ENCODE results near the gene CROCC. TPM values are rescaled to one million over a fixed set of nuclear protein-coding genes. Genes with fewer than 3 reads are reported as not detected.
"Not testable (repeated sequence)": the region's sequence is repeated elsewhere in the genome, so short reads cannot be mapped to it uniquely, and the experiment has no call there.

CROCC gene
- total RNA-seq (2014; rRNA removed; shearing (Covaris generic)), result 13.2 and 14.3 TPM in 2 replicates
- polyA plus RNA-seq (2015; cell fraction: cytosol; rRNA removed), result 4.6 and 6.9 TPM in 2 replicates
- 45.3 and 49.2 TPM in 2 replicates for polyA plus RNA-seq (2015; cell fraction: nucleus; rRNA removed)

DNA sequence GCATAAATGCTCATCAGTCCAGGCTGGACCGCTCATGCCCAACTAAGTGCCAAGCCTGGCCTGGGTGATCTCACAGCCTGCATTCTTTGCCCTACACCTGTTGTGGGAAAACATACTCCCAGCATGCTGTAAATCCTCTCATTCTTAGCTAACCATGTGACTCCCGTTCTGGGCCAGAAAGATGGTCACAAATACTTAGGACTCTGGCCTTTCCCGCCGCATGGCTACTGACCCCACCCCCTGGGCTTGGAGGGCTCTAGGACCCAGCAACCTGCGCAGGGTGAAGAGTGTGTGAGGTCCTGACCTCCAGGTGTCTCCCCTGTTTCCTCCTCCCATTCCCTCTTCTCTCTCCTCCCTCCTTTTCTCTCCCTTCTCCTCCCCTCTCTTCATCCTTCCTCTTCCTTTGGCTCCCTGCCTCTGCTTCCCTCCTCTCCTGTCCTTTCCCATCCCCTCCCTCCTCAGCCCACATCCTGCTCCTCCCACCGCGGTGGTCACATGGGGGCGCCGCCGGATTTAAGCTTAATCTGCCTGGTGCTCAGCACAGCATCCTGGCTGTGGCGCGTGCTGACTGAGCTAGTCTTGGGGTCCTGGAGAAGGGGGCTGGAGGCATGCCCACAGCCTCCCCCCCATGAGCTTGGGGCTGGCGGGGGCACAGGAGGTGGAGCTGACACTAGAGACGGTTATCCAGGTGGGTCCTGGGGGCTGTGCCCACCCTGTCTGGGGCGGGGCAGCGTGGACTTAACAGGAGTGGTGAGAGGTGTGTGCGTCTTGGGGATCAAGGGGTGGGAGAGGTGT lies at the start of gene CROCC:
Gene CROCC, plus strand, starts transcription at position 541 of the 795 bp plus-strand sequence. Its CDS starts 88 bp downstream, at position 629.
- peak; percentile 86 for DNase-seq (ENCODE audit: low read depth)

GRCh38 chr1:16872152-16873075 lies 49.3 kb upstream of the CROCC start:
- DNase-seq (ENCODE audit: low read depth), result peak; percentile 99

DNA sequence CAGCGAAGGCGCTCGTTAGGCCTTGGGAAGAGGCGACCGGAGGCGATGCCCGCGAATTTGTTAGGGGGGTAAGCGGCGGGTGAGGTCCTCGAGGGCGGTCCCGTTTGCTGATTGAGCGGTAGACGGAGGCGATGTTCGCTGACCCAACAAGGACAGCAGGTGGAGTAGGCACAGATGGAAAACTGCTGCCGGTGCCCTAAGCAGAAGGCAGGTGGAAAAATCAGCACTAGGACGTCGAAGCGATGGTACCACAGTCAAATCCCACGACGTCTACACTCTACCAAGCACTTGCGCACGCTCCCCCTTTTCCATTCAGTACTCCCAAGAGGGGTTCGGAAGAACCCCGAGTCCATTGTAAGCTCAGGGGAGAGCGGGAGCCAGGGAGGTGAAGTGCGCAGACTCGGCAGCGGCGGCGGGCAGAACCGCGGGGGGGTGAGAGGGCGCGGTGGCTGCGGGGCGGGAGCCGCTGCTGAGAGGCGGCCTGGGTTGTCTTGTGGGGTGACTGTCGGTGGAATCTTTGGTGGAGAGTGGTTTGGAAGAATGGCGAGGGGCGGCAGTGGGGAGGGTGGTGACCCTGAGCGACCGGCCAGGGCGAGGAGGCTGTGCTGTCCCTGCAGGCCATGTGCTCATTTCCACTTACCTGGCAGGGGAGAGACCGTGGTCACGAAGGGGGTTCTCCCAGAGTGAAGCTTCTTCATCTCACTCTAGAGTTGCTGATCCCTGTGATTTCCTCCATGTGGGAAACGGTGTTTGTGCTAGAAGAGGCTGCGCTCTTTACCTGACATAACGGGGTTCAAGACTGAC lies 48.5 kb upstream of the CROCC start:
- DNase-seq (ENCODE audit: low read depth), result not testable (repeated sequence)

DNA sequence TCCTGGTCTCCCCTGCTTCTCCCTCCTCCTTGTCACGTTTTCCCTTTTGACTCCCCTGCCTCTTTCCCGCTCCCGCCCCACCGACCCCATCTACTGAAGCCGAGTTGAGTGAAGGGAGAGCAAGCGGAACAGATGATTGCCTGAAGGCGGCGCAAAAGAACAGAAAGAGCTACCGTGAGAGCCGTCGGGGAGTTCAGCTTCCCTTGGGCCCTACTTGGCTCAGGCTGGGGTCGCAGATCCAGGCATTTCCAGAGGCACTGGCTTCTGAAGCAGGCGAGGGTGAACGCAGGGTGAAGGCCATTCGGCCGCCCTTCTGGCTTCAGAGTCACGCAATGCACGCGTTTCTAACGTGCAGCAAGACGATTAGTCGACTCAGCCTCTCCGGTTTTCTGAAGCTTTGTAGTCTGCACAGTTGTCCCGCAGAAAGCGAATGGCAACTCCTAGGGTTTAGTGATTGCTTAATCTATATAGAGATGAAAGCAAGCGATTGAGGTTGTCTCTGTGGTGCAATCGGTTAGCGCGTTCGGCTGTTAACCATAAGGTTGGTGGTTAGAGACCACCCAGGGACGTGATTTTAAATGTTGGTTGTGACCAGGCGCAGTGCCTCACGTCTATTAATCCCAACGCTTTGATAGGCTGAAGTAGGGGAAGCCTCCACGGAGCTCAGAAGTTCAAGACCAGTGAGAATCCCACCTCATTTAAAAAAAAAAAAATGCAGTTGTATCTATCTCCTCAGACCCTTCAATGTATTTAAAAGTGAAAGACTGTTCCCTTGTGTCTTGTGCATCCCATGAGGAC lies 46.6 kb upstream of the CROCC start:
- DNase-seq (ENCODE audit: low read depth), result not testable (repeated sequence)

- not testable (repeated sequence) for DNase-seq (ENCODE audit: low read depth)
Measured at GRCh38 chr1:16881742-16882141, 40.0 kb upstream of the CROCC start.

DNA sequence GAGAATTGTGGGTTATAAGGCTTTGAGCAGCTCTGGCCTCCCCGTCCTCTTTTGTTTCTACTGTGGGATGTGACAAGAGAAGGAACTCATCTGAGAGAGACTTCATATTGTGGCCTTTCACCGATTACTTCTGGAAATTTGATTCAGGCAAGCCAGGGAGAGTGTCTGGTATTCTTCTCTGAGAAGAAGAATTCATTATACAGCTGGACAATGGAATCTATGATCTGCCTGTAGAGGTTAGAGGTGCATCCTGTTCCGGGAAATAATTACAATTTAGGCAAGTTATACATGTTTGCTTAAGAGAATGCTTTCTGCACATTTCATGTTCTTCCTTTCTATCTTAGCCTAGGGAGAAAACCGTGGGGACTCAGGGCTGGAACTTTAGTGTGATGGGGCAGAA lies 38.7 kb upstream of the CROCC start:
- DNase-seq (ENCODE audit: low read depth), result no peak

DNA sequence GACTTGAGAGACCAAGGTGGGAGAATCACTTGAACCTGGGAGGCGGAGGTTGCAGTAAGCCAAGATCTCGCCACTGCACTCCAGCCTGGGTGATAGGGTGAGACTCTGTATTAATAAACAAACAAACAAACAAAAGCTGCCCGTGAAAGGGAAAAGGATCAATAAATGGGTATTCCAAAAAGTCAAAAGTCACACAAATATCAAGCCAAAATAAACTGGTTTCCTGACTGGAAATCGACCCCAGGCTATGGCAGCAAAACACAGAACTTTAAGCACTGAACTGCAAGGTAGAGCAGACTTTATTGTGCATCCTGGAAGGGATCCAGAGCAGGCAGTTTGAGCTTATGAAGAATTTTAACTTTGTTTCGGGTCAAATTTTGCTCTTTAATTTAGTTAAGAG lies 37.2 kb upstream of the CROCC start:
- DNase-seq (ENCODE audit: low read depth), result not testable (repeated sequence)

DNA sequence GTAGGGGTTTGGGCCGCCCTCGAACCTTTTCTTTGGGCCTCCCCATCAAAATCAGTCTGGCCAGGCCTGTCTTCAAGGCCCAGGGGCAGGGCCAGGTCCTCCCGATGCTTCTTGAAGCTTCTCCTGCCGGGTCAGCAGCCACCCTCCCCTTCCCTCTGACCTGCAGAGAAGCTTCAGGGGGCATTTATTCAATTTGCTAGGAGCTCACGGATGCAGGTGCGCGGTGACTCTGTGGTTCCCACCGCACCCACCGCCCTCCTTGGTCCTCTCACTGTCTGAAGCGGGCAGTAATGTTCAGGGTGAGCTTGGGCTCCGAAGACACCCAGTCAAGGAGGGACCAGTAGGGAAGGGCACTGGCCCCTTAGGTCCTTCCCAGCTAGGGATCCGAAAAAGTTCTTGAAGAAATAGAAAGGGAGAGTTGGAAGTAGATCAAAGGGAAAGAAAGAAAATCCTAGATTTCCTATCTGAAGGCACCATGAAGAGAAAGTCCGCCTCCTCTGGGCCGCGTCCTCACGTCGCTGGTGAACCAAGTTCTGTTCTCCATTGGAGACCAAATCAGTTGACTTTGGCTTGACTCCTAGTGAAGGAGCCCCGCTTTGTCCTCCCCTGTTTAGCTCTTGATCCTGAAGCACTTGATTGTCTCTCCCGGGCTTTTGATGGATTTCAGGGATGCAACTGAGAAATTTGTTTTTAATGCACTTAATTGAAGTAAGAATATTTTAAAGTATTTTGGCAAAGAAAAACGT lies 34.7 kb upstream of the CROCC start:
- DNase-seq (ENCODE audit: low read depth), result no peak

DNA sequence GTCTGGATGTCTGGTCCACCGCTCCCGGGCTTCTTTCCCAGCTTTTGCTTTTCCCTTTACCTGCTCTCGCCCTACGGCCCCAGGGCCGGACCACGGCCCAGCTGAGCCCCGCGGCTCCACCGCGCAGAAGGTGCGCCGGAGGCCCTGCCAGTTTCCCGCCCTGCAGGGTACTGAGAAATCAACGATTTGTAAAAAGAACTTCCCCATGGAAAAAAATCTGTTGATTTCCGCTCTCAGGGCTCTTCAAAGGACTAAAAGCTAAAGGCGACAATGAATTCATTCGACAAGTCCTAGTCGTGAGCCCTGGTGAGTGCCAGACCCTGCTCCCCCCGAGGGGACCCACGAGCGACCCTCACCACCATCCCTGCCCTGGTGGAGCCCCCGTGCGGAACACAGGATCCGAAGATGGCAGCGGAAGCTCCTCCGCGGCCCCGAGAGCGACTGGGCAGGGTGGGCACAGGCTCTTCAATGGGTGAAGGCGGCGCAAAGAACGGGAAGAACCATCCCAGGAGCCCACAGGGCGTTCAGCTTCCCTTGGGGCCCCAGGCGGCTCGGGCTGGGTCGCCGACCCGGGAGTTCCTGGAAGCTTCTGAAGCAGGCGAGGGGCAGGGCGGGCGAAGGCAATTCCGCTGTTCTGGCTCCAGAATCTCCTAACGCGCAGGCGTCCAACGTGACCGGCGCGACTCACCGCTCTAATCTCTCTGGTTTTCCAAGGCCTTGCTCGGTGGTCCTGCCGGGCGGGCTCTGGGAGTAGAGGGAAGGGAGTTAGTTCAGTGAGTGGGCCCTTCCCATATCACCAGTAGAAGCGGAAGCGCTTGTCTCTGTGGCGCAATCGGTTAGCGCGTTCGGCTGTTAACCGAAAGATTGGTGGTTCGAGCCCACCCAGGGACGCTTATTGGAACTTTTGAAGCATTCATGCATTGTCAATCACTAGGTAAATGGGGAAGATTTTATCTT lies 32.6 kb upstream of the CROCC start:
- peak; percentile 97 for DNase-seq (ENCODE audit: low read depth)

DNA sequence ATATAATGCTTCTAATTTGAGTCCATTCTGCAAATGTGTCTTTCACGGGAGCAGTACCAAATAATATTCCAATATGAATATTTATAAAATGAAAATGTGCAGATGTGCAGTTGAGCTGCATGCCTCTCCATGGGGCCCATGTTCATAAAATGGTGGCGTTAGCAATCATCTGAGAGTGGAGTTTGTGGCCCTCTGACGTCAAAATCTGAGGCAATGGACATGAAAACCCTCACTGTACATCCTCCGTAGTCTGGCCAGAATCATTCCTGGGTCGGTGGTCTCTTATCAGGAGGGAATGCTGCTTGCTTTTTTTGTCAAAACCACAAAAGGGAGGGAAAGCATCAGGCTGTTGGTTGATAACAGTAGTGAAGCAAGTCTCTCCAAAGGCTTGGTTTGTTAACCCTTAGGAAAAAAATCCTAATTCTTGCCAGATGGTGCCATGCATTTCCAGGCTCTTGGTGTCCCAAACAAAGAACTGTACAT lies 31.2 kb upstream of the CROCC start:
- not testable (repeated sequence) for DNase-seq (ENCODE audit: low read depth)

DNA sequence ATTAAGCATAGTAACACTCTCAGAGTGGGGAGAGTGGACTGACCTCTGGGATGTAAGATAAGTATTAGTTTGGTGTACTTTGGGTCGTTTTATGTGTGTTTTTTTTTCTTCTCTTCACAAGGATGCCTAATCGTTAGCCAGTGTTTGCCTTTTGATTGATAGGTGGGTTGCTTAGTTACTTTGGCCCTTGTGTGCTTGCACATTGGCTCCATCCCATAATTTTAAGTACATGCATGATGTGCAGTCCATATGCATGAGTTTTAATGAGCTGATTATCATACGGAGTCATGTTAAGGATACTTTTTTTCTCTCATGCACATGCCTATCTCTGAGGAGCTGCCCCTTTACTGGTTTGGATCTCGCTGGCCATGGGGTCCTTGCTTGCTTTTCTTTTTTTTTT lies 30.7 kb upstream of the CROCC start:
- not testable (repeated sequence) for DNase-seq (ENCODE audit: low read depth)

GRCh38 chr1:16892978-16893525 lies 28.7 kb upstream of the CROCC start:
- DNase-seq (ENCODE audit: low read depth), result not testable (repeated sequence)

DNA sequence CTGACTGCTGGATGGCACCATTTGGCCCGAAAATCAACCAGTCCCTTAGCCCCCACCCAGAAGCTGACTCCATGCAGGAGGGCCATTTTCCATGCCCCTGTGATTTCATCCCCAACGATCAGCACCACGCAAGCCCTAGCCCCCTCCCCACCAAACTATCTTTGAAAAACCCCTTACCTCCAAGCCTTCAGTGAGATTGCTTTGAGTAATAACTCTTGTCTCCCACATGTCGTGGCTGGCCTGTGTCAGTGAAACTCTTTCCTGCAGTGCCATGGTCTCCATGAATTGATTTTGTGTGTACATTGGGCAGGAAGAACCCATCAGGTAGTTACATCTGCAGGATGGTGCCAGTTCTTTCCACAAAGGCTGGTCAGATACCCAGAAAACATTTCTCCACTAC lies 27.9 kb upstream of the CROCC start:
- DNase-seq (ENCODE audit: low read depth), result not testable (repeated sequence)

DNA sequence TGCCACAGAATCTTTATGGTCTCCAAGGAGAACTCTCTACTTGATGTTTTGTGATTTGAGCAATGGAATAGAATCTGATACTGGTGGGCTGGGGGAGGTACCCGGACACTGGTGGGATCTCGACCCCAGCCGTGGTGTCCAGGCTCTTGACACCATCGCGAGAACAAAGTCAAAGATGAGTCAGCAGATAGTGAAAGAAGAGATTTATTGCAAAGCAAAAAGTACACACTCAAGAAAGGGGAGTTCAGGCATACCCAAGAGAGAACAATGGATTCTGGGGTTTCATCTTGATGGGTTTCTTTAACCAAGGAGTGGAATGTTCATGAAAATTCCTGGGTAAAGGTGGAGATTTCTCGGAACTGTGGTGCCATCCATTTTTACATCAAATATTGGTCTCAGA lies 27.4 kb upstream of the CROCC start:
- not testable (repeated sequence) for DNase-seq (ENCODE audit: low read depth)

DNA sequence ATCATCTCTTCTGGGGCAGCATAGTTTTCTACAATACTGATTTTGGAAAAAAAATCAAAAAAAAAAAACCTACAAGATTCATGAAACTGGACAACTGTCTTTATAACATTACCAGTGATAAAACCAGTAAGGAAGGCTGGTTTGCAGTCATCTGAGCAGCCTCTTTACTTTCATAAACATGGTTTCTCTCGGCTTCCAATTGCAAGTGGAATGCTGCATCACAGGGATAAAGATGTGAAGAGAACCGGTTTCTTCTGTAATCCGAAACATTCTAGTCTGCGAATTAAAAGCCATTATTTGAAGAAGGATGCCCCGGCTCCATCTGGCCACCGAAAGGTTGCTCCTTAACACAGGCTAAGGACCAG lies 26.5 kb upstream of the CROCC start:
- DNase-seq (ENCODE audit: low read depth), result not testable (repeated sequence)

GRCh38 chr1:16895598-16896315 lies 26.0 kb upstream of the CROCC start, which contains the start of gene RNU1-2:
Gene RNU1-2 (plus strand): TSS chr1:16895980.
- DNase-seq (ENCODE audit: low read depth), result peak; percentile 100
